ENCODE results near the gene NELFE.
"Not testable (repeated sequence)": the region's sequence is repeated elsewhere in the genome, so short reads cannot be mapped to it uniquely, and the experiment has no call there.

- not testable (repeated sequence) for TF ChIP-seq POLR2A (IDR thresholded peaks at IDR 0.05; ENCODE audit: insufficient read depth in 1 of 2, low read depth in 2 of 2, low read length in 2 of 2); RBFOX2 (IDR thresholded peaks at IDR 0.05; ENCODE audit: low read depth, low read length); ZNF24 (IDR thresholded peaks at IDR 0.05)
Observed at GRCh38 chr6:32008037-32008436, 49.3 kb upstream of the NELFE start.
